Measurements from ENCODE around the gene NME7.

The NME7 gene

GRCh38 chr1:169120066-169120465 is 247.5 kb downstream of the NME7 start:
- H3K4me3 ChIP-seq (ENCODE audit: low read depth in 1 of 2, low read length in 2 of 2) = no peak overlapping the region
- no peaks in the 10 kb centered on the region for H3K9me3 ChIP-seq (ENCODE audit: control insufficient read depth in 1 of 2, low read length in 2 of 2)
- peak overlapping the region; percentile 35 for H3K27ac ChIP-seq (ENCODE audit: low read length)
- peaks cover 8 to 16% of the 10 kb centered on the region in 2 donors for H3K36me3 ChIP-seq (ENCODE audit: control insufficient read depth in 1 of 2, insufficient read depth in 2 of 2, low read length in 2 of 2)
- peaks cover 15 to 38% of the 10 kb centered on the region in 2 donors for H3K4me1 ChIP-seq (ENCODE audit: control insufficient read depth in 1 of 2, insufficient read depth in 2 of 2, low read length in 2 of 2)
- no peaks in the 10 kb centered on the region for H3K27me3 ChIP-seq (ENCODE audit: low read depth, low read length)

- Histone ChIP-seq H3K27me3 (ENCODE audit: low read depth, low read length) (no peaks in the 10 kb centered on the region), H3K27ac (ENCODE audit: low read length) (no peak overlapping the region), H3K4me1 (ENCODE audit: control insufficient read depth in 1 of 2, insufficient read depth in 2 of 2, low read length in 2 of 2) (peaks cover 15 to 38% of the 10 kb centered on the region in 2 donors), H3K4me3 (ENCODE audit: low read depth in 1 of 2, low read length in 2 of 2) (no peak overlapping the region), H3K9me3 (ENCODE audit: control insufficient read depth in 1 of 2, low read length in 2 of 2) (no peaks in the 10 kb centered on the region), H3K36me3 (ENCODE audit: control insufficient read depth in 1 of 2, insufficient read depth in 2 of 2, low read length in 2 of 2) (peaks cover 5 to 9% of the 10 kb centered on the region in 2 donors)
Measured at GRCh38 chr1:169119405-169119804, 248.2 kb downstream of the NME7 start.

GRCh38 chr1:169118227-169118626 is 249.4 kb downstream of the NME7 start:
- no peaks in the 10 kb centered on the region for H3K27me3 ChIP-seq (ENCODE audit: low read depth, low read length)
- H3K9me3 ChIP-seq (ENCODE audit: control insufficient read depth in 1 of 2, low read length in 2 of 2) = no peaks in the 10 kb centered on the region
- H3K27ac ChIP-seq (ENCODE audit: low read length) = no peak overlapping the region
- peaks cover 15 to 38% of the 10 kb centered on the region in 2 donors for H3K4me1 ChIP-seq (ENCODE audit: control insufficient read depth in 1 of 2, insufficient read depth in 2 of 2, low read length in 2 of 2)
- peaks cover 0 to 4% of the 10 kb centered on the region in 2 donors for H3K36me3 ChIP-seq (ENCODE audit: control insufficient read depth in 1 of 2, insufficient read depth in 2 of 2, low read length in 2 of 2)
- no peak overlapping the region for H3K4me3 ChIP-seq (ENCODE audit: low read depth in 1 of 2, low read length in 2 of 2)

GRCh38 chr1:169117599-169117998 is 250.0 kb downstream of the NME7 start:
- Histone ChIP-seq H3K36me3 (ENCODE audit: control insufficient read depth in 1 of 2, insufficient read depth in 2 of 2, low read length in 2 of 2) (peaks cover 0 to 6% of the 10 kb centered on the region in 2 donors), H3K4me3 (ENCODE audit: low read depth in 1 of 2, low read length in 2 of 2) (no peak overlapping the region), H3K27me3 (ENCODE audit: low read depth, low read length) (no peaks in the 10 kb centered on the region), H3K4me1 (ENCODE audit: control insufficient read depth in 1 of 2, insufficient read depth in 2 of 2, low read length in 2 of 2) (peaks cover 17 to 38% of the 10 kb centered on the region in 2 donors), H3K27ac (ENCODE audit: low read length) (no peak overlapping the region), H3K9me3 (ENCODE audit: control insufficient read depth in 1 of 2, low read length in 2 of 2) (no peaks in the 10 kb centered on the region)

- Histone ChIP-seq H3K4me3 (ENCODE audit: low read depth in 1 of 2, low read length in 2 of 2) (no peak overlapping the region), H3K9me3 (ENCODE audit: control insufficient read depth in 1 of 2, low read length in 2 of 2) (no peaks in the 10 kb centered on the region), H3K4me1 (ENCODE audit: control insufficient read depth in 1 of 2, insufficient read depth in 2 of 2, low read length in 2 of 2) (peaks cover 21 to 43% of the 10 kb centered on the region in 2 donors), H3K36me3 (ENCODE audit: control insufficient read depth in 1 of 2, insufficient read depth in 2 of 2, low read length in 2 of 2) (peaks cover 0 to 12% of the 10 kb centered on the region in 2 donors), H3K27ac (ENCODE audit: low read length) (peak overlapping the region; percentile 76), H3K27me3 (ENCODE audit: low read depth, low read length) (no peaks in the 10 kb centered on the region)
Measured at GRCh38 chr1:169117014-169117413, 250.6 kb downstream of the NME7 start.

GRCh38 chr1:169115891-169116585 is 251.6 kb downstream of the NME7 start:
- Histone ChIP-seq H3K9me3 (ENCODE audit: control insufficient read depth in 1 of 2, low read length in 2 of 2) (no peaks in the 10 kb centered on the region), H3K27me3 (ENCODE audit: low read depth, low read length) (no peaks in the 10 kb centered on the region), H3K27ac (ENCODE audit: low read length) (peak overlapping the region; percentile 76), H3K4me1 (ENCODE audit: control insufficient read depth in 1 of 2, insufficient read depth in 2 of 2, low read length in 2 of 2) (peaks cover 21 to 43% of the 10 kb centered on the region in 2 donors), H3K36me3 (ENCODE audit: control insufficient read depth in 1 of 2, insufficient read depth in 2 of 2, low read length in 2 of 2) (peaks cover 0 to 19% of the 10 kb centered on the region in 2 donors), H3K4me3 (ENCODE audit: low read depth in 1 of 2, low read length in 2 of 2) (peak overlapping the region; percentile 49 to 52)

GRCh38 chr1:169113613-169114119 is 253.9 kb downstream of the NME7 start:
- Histone ChIP-seq H3K27ac (ENCODE audit: low read length) (peak overlapping the region; percentile 58), H3K36me3 (ENCODE audit: control insufficient read depth in 1 of 2, insufficient read depth in 2 of 2, low read length in 2 of 2) (peaks cover 0 to 16% of the 10 kb centered on the region in 2 donors), H3K4me3 (ENCODE audit: low read depth in 1 of 2, low read length in 2 of 2) (no peak overlapping the region), H3K27me3 (ENCODE audit: low read depth, low read length) (no peaks in the 10 kb centered on the region), H3K4me1 (ENCODE audit: control insufficient read depth in 1 of 2, insufficient read depth in 2 of 2, low read length in 2 of 2) (peaks cover 21 to 42% of the 10 kb centered on the region in 2 donors), H3K9me3 (ENCODE audit: control insufficient read depth in 1 of 2, low read length in 2 of 2) (no peaks in the 10 kb centered on the region)

GRCh38 chr1:169112241-169112640 is 255.4 kb downstream of the NME7 start:
- no peak overlapping the region for H3K4me3 ChIP-seq (ENCODE audit: low read depth in 1 of 2, low read length in 2 of 2)
- H3K9me3 ChIP-seq (ENCODE audit: control insufficient read depth in 1 of 2, low read length in 2 of 2) = no peaks in the 10 kb centered on the region
- H3K4me1 ChIP-seq (ENCODE audit: control insufficient read depth in 1 of 2, insufficient read depth in 2 of 2, low read length in 2 of 2) = peaks cover 17 to 34% of the 10 kb centered on the region in 2 donors
- H3K27ac ChIP-seq (ENCODE audit: low read length) = peak overlapping the region; percentile 80
- H3K27me3 ChIP-seq (ENCODE audit: low read depth, low read length) = no peaks in the 10 kb centered on the region
- peaks cover 0 to 16% of the 10 kb centered on the region in 2 donors for H3K36me3 ChIP-seq (ENCODE audit: control insufficient read depth in 1 of 2, insufficient read depth in 2 of 2, low read length in 2 of 2)

GRCh38 chr1:169111472-169111871 is 256.1 kb downstream of the NME7 start:
- H3K27me3 ChIP-seq (ENCODE audit: low read depth, low read length) = no peaks in the 10 kb centered on the region
- peak overlapping the region in 1 of 2 donors; percentile 40 for H3K4me3 ChIP-seq (ENCODE audit: low read depth in 1 of 2, low read length in 2 of 2)
- H3K4me1 ChIP-seq (ENCODE audit: control insufficient read depth in 1 of 2, insufficient read depth in 2 of 2, low read length in 2 of 2) = peaks cover 12 to 31% of the 10 kb centered on the region in 2 donors
- H3K27ac ChIP-seq (ENCODE audit: low read length) = peak overlapping the region; percentile 80
- H3K9me3 ChIP-seq (ENCODE audit: control insufficient read depth in 1 of 2, low read length in 2 of 2) = no peaks in the 10 kb centered on the region
- H3K36me3 ChIP-seq (ENCODE audit: control insufficient read depth in 1 of 2, insufficient read depth in 2 of 2, low read length in 2 of 2) = peaks cover 0 to 16% of the 10 kb centered on the region in 2 donors

GRCh38 chr1:169110689-169111447 is 256.7 kb downstream of the NME7 start:
- no peaks in the 10 kb centered on the region for H3K27me3 ChIP-seq (ENCODE audit: low read depth, low read length)
- no peaks in the 10 kb centered on the region for H3K9me3 ChIP-seq (ENCODE audit: control insufficient read depth in 1 of 2, low read length in 2 of 2)
- peaks cover 0 to 16% of the 10 kb centered on the region in 2 donors for H3K36me3 ChIP-seq (ENCODE audit: control insufficient read depth in 1 of 2, insufficient read depth in 2 of 2, low read length in 2 of 2)
- peaks cover 8 to 26% of the 10 kb centered on the region in 2 donors for H3K4me1 ChIP-seq (ENCODE audit: control insufficient read depth in 1 of 2, insufficient read depth in 2 of 2, low read length in 2 of 2)
- peak overlapping the region; percentile 80 to 81 for H3K4me3 ChIP-seq (ENCODE audit: low read depth in 1 of 2, low read length in 2 of 2)
- peak overlapping the region; percentile 94 for H3K27ac ChIP-seq (ENCODE audit: low read length)

- Histone ChIP-seq H3K4me1 (ENCODE audit: control insufficient read depth in 1 of 2, insufficient read depth in 2 of 2, low read length in 2 of 2) (peaks cover 6 to 25% of the 10 kb centered on the region in 2 donors), H3K27ac (ENCODE audit: low read length) (peak overlapping the region; percentile 94), H3K9me3 (ENCODE audit: control insufficient read depth in 1 of 2, low read length in 2 of 2) (no peaks in the 10 kb centered on the region), H3K27me3 (ENCODE audit: low read depth, low read length) (no peaks in the 10 kb centered on the region), H3K36me3 (ENCODE audit: control insufficient read depth in 1 of 2, insufficient read depth in 2 of 2, low read length in 2 of 2) (peaks cover 0 to 16% of the 10 kb centered on the region in 2 donors), H3K4me3 (ENCODE audit: low read depth in 1 of 2, low read length in 2 of 2) (peak overlapping the region; percentile 80 to 81)
Measured at GRCh38 chr1:169110236-169110635, 257.4 kb downstream of the NME7 start.
